HG03095 (cell line): ENCODE measurements around the gene BHLHE41.

Experiments used
- ATAC-seq: cut with Tn5 transposase; IDR thresholded peaks from one replicate; pipeline ENCODE4 v1.9.1; 2021; ENCODE audit warnings: moderate library complexity; ENCODE audit not compliant: unreplicated experiment

Gene BHLHE41

DNA sequence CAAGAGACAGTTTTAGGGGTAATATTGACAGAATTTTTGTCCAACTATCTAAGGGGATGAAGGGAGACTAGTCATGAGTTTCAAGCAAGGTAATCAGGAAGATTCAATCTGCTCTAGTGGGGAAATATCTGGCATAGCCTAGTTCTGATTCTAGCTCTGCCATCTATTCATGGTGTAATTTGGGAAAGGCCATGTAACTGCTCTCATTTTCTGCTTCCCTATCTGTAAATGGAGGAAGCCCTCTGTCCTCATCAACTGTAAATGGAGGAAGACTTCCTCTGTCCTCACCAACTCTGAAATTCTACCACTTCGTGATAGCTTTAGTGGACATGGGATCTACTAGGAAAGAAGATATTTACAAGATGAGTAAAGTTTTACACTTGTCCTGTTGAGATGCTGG lies 37.9 kb downstream of the BHLHE41 start:
- no peak for ATAC-seq

DNA sequence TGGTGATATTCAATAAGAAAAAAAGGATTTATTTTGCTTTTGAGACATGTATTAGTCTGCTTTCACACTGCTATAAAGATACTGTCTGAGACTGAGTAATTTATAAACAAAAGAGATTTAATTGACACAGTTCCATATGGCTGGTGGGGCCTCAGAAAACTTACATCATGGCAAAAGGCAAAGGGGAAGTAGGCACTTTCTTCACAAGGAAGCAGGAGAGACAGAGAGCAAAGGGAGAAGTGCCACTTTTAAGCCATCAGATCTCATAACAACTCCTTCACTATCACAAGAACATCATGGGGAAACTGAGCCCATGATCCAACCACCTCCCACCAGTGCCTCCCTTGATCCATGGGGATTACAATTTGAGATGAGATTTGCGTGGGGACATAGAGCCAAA lies 43.9 kb downstream of the BHLHE41 start:
- ATAC-seq, result no peak

DNA sequence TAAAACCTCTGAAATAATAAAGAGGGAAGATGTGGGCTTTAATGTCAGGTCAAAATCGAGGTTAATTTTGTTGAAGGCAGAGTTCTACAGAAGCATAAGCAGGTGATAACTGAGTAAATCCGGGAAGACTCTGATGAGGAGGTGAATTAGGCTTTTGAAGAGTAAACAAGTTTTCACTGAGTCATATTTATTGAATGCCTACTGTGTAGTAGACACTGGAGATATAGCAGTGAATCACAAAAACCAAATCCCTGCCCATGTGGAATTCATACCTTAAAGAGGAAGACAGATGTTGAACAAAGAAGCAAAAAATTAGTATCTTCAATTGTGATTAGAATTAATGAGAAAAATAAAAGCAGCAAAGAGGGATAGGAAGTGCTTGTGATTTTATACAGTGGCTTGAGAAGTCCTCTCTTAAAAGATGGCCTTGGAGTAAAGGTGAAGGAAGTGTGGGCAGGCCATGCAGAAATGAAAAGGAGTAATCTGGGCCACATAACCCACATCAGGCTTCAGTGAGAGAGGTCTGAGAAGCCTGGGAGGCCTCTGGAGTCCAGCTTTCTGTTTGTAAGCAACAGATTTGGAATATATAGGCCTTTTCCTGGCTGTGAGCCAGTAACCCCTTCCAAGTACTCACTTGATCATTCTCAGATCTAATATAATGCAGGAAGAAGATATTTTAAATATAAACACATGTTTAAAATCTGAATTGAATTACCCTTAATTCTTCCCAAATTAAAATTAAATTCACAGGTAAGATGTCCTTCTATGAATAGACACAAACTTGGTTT lies 46.7 kb downstream of the BHLHE41 start:
- ATAC-seq, result no peak
